ENCODE results near the gene DNASE1L2.
A peak's percentile ranks its signal among the peaks of the same experiment; 100 is the strongest.
"Not testable (repeated sequence)": the region's sequence is repeated elsewhere in the genome, so short reads cannot be mapped to it uniquely, and the experiment has no call there.

The DNASE1L2 gene

DNA sequence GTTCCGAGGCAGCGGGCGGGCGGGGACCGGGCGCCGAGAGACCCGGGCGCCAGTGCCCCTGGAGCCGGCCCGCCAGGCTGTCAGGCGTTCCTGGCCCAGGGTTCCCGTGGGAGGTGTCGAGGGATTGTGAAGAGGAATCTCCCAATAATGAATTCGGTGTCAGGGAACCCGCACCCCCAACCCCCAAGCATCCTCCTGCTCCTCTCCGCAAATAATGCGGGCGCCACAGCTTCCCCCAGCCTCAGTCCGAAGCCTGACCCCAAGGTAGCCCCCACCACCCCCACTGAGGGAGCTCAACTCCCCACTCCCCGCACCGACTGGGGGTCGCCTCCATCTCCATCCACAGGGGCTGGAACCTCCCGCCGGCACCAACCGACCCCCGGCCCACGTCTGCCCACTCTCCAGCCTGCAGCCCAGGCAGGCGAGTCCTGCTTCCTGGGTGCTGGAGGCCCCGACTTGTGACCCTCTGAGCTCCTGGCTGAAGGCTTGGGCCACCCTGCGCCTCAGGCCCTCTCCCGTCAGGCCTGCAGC lies 39.2 kb upstream of the DNASE1L2 start:
- H3K4me3 ChIP-seq (ENCODE audit: low read length), result no peak overlapping the region
- no peak for TF ChIP-seq ZNF274 (IDR thresholded peaks at IDR 0.05; ENCODE audit: low read depth, low read length)

- H3K4me3 ChIP-seq (ENCODE audit: low read length), result no peak overlapping the region
- no peak for TF ChIP-seq ZNF274 (IDR thresholded peaks at IDR 0.05; ENCODE audit: low read depth, low read length)
Measured at GRCh38 chr16:2197765-2198164, 38.5 kb upstream of the DNASE1L2 start.

DNA sequence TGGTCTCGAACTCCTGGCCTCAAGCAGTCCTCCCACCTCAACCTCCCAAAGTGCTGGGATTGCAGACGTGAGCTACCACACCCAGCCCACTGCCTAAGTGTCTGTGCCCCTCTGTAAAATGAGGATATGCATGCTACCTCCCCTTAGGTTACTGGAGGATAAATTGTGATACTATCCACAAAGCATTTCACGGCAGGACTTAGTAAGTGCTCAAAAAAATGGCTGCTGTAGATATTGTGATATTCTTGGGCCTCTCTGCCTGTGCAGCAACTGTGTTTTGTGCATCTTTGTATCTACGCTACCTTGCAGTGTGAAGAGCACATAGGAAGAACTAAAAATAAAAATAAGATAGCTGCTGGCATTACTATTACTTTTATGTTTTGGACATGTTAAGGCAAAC lies 38.0 kb upstream of the DNASE1L2 start:
- TF ChIP-seq ZNF274 (IDR thresholded peaks at IDR 0.05; ENCODE audit: low read depth, low read length), result no peak
- no peak overlapping the region for H3K4me3 ChIP-seq (ENCODE audit: low read length)

DNA sequence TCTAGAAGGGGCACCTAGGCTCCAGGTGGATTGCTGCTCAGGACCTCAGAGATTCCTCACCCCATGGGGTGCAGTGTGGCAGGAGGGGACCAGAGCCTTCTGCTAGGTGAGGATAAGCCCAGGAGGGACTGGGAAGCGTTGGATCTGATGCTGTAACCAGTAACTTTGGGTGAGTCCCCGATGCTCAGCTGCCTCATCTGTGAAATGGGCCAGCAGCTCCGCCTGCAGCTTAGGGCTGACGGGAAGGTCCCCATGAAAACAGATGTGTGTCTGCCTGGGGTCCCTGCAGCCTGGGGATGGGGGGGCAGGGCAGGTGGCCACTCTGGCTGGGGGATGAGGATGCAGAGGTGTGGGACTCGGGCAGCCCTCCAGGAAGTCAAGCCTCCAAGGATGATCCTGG lies 37.1 kb upstream of the DNASE1L2 start:
- H3K4me3 ChIP-seq (ENCODE audit: low read length), result no peak overlapping the region
- TF ChIP-seq ZNF274 (IDR thresholded peaks at IDR 0.05; ENCODE audit: low read depth, low read length), result no peak

- no peak for TF ChIP-seq ZNF274 (IDR thresholded peaks at IDR 0.05; ENCODE audit: low read depth, low read length)
- no peak overlapping the region for H3K4me3 ChIP-seq (ENCODE audit: low read length)
Measured at GRCh38 chr16:2199621-2200139, 36.6 kb upstream of the DNASE1L2 start.

DNA sequence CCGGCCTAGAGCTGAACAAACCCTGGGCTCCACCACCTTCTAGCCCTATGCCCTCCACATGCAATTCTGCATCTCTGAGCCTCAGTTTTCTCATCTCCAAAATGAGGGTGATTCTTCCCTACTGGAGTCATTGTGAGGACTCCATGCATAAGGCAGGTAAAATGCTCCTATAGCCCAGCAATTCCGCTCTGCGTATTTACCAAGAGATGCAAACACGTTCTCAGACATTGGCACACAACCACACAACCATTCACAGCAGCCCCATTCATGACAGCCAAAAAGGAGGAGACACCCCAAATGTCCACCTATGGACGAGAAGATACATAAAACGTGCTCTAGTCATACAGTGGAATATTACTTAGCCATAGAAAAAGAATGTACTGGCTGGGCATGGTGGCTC lies 35.9 kb upstream of the DNASE1L2 start:
- H3K4me3 ChIP-seq (ENCODE audit: low read length), result no peak overlapping the region
- TF ChIP-seq ZNF274 (IDR thresholded peaks at IDR 0.05; ENCODE audit: low read depth, low read length), result no peak

GRCh38 chr16:2203119-2203688 lies 33.0 kb upstream of the DNASE1L2 start:
- H3K4me3 ChIP-seq (ENCODE audit: low read length), result not testable (repeated sequence)

DNA sequence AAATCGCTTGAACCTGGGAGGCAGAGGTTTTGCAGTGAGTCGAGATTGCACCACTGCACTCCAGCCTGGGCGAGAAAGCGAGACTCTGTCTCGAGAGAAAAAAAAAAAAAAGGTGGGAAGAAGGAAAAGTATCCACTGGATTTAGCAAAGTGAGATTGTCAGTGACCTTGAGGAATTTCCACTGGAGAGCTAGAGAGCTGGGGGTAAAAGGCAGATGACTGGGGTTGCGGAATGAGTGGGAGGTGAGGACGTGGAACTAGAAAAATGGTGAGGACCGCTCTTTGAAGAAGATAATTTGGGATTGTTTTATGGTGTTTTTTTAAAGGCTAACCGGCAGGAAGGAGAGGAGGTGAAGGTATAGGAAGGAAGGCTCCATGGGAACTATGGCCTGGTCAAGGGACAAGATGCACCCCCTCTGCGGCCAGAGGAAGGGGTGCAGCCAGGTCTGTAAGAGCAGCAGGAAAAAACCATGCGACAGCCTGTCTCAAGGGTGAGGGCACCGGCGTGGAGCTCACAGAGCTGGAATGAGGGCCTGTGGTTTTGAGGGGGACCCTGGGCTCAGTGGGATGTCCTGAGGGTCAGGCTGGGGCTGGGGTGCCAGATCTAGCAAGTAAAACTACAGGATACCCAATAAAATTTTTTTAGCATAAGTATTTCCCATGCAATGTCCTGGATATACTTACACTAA lies 31.7 kb upstream of the DNASE1L2 start:
- no peak for TF ChIP-seq ZNF274 (IDR thresholded peaks at IDR 0.05; ENCODE audit: low read depth, low read length)
- H3K4me3 ChIP-seq (ENCODE audit: low read length), result peak overlapping the region; percentile 85; the same call in 1 of the 2 replicates

DNA sequence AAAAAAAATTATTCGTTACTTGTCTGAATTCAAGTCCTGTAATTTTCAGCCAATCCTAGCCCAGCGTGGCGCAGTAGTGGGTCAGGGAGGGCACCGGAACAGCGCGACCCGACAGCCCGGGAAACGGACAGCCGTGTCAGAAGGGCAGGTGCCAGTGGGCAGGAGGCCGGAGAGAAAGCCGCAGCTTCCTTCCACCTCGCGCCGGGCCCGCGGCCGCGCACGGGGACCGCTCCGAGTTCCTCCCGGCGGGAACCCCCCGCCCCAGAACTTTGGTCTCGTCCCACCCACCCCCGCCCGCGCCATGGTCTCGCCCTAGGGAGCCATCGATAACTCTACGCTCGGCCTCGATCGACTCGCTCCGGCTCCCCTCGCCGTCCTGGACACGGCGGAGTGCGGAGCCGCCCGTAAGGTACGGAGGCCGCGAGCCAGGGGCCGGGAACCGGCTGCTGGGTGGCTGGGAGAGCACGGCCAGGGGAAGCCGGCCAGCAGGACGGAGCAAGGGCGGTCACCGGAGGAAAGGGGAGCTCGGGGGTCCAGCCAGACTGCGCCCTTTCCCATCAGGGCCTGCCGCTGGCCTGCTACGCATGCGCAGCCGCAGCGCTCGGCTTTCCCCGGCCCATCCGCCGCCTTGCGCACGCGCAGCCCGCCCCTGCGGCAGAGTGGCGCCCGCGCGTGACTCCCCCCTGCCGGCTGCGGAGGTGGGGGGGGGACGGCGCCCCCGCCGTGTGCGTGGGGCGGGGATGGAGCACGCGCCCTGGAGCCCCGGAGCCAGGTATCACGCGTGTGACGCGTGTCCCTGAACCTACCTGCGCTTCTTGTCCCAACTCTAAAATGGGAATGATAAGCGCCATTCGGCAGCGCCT lies 30.9 kb upstream of the DNASE1L2 start, which contains the start of gene MLST8:
TSS of gene MLST8 (plus strand) at position 351 of the 863 bp plus-strand sequence. CDS start 632 bp downstream, outside the sequence.
- H3K4me3 ChIP-seq (ENCODE audit: low read length), result peak within 1 kb of the TSS; percentile 85
- TF ChIP-seq ZNF274 (IDR thresholded peaks at IDR 0.05; ENCODE audit: low read depth, low read length), result no peak

DNA sequence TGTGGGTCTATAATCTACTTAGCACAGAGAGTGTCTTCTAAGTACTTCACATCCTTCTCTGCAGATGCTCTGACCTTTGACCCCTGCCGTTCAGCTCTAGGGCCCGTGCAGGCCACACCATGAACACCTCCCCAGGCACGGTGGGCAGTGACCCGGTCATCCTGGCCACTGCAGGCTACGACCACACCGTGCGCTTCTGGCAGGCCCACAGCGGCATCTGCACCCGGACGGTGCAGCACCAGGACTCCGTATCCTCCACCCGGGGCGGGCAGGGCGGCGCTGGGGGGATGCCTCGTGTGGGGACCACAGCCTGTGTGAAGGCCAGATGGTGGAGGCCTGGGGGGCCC lies 30.3 kb upstream of the DNASE1L2 start:
- H3K4me3 ChIP-seq (ENCODE audit: low read length), result peak overlapping the region; percentile 85
- no peak for TF ChIP-seq ZNF274 (IDR thresholded peaks at IDR 0.05; ENCODE audit: low read depth, low read length)

GRCh38 chr16:2206420-2206779 lies 29.8 kb upstream of the DNASE1L2 start:
- H3K4me3 ChIP-seq (ENCODE audit: low read length), result peak overlapping the region; percentile 85
- no peak for TF ChIP-seq ZNF274 (IDR thresholded peaks at IDR 0.05; ENCODE audit: low read depth, low read length)

DNA sequence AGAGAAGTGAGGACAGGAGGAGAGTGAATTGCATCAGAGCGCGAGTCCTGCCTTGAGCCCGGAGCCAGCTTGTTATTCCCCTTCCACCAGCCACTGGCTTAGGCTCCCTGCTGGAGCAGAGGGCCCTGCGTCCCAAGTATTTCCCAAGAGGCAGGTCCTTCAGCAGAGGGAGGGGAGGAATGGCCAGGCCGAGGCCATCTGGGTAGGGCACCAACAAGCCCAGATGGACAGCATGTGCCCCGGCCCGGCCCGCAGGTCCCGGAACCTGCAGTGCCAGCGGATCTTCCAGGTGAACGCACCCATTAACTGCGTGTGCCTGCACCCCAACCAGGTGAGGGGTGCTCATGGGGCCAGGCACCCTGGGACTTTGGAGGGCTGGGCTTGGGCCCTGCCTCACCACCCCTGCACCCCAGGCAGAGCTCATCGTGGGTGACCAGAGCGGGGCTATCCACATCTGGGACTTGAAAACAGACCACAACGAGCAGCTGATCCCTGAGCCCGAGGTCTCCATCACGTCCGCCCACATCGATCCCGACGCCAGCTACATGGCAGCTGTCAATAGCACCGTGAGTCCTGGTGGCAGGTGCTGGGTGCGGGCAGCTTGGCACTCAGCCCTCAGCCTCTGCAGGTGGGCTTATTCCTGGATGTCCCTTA lies 29.3 kb upstream of the DNASE1L2 start:
- H3K4me3 ChIP-seq (ENCODE audit: low read length), result no peak overlapping the region
- TF ChIP-seq ZNF274 (IDR thresholded peaks at IDR 0.05; ENCODE audit: low read depth, low read length), result no peak

DNA sequence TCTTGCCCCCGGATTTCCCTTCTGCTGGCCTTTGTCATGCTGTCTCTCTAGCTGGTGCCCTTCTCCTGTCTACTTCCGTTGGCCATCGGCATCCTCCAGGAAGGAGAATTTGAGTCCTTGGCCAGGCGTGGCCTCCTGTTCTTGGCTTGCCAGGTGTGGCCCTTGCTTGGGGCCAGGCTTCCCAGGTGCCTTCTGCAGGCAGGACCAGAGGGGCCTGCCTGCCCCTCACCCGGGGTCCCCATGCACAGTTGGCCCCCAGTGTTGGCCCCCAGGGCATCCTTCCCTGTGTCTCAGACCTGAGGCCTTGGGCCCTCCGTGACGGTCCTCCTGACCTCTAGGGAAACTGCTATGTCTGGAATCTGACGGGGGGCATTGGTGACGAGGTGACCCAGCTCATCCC lies 28.4 kb upstream of the DNASE1L2 start:
- H3K4me3 ChIP-seq (ENCODE audit: low read length), result no peak overlapping the region
- TF ChIP-seq ZNF274 (IDR thresholded peaks at IDR 0.05; ENCODE audit: low read depth, low read length), result no peak

GRCh38 chr16:2208308-2208707 lies 27.9 kb upstream of the DNASE1L2 start:
- TF ChIP-seq ZNF274 (IDR thresholded peaks at IDR 0.05; ENCODE audit: low read depth, low read length), result no peak
- no peak overlapping the region for H3K4me3 ChIP-seq (ENCODE audit: low read length)
